Nephron progenitor cell (in vitro differentiated cells): Measurements from ENCODE around the gene GRIA1.

Experiments
- DNase-seq: peaks from one replicate; pipeline ENCODE4 v3.0.0; 2021
- H3K27ac Mint-ChIP-seq: 2 replicates; pipeline ENCODE4 v1.8.0; 2021; ENCODE audit warnings: mild to moderate bottlenecking, moderate library complexity, mixed read lengths
- H3K27me3 Mint-ChIP-seq: 2 replicates; pipeline ENCODE4 v1.8.0; 2021; ENCODE audit warnings: mild to moderate bottlenecking, low read depth, mixed read lengths; ENCODE audit not compliant: poor library complexity
- H3K36me3 Mint-ChIP-seq: 2 replicates; pipeline ENCODE4 v1.8.0; 2021; ENCODE audit warnings: low read depth, mixed read lengths
- H3K4me1 Mint-ChIP-seq: 2 replicates; pipeline ENCODE4 v1.8.0; 2021; ENCODE audit warnings: mixed read lengths
- H3K4me3 Mint-ChIP-seq: 2 replicates; pipeline ENCODE4 v1.8.0; 2021; ENCODE audit warnings: mild to moderate bottlenecking, moderate library complexity, mixed read lengths
- H3K9me3 Mint-ChIP-seq: 2 replicates; pipeline ENCODE4 v1.8.0; 2021; ENCODE audit warnings: mild to moderate bottlenecking, moderate library complexity, mixed read lengths
- CTCF ChIP-seq: fragments of 200-600 bp; sonication (generic); IDR thresholded peaks from 2 replicates; pipeline ENCODE4 v1.5.0; 2021; ENCODE audit warnings: antibody characterized with exemption

GRIA1 gene

GRCh38 chr5:153490118-153491037 is at the start of gene GRIA1:
GRIA1 (plus strand) TSS chr5:153490670.
- Mint-ChIP-seq H3K27ac (no peak within 1 kb of the TSS), H3K27me3 (peaks cover 11% of the 10 kb centered on the region), H3K9me3 (no peaks in the 10 kb centered on the region), H3K4me3 (peak within 1 kb of the TSS; percentile 93), H3K36me3 (no peaks in the 10 kb centered on the region), H3K4me1 (peaks cover 50% of the 10 kb centered on the region)
- peak; percentile 49 for DNase-seq
- TF ChIP-seq CTCF: no peak

GRCh38 chr5:153445875-153446579 is 44.4 kb upstream of the GRIA1 start:
- no peaks in the 10 kb centered on the region for H3K36me3 Mint-ChIP-seq
- peaks cover 3% of the 10 kb centered on the region for H3K27me3 Mint-ChIP-seq
- H3K4me1 Mint-ChIP-seq: peaks cover 13% of the 10 kb centered on the region
- TF ChIP-seq CTCF: no peak
- no peaks in the 10 kb centered on the region for H3K9me3 Mint-ChIP-seq
- DNase-seq: no peak
- H3K27ac Mint-ChIP-seq: no peak overlapping the region
- H3K4me3 Mint-ChIP-seq: no peak overlapping the region

DNA sequence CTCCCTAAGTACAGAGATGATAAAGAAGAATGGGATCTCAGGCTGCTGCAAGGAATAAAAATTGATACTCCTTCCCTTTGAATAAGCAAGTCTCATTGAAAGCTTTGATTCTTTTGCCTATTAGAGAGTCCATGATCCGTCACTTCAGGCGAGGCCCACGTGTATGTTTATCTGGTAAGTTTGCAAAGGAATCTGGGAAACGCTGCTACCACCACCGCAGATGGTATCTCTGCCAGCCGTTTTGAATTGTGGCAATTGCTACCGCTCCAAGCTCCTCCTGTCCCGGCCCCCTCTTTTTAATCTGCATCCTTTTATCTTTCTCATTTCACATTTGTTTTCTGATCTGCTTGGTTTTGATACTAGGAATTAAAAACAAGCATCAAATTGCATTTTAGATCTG is 42.9 kb upstream of the GRIA1 start:
- Mint-ChIP-seq H3K9me3 (no peaks in the 10 kb centered on the region), H3K36me3 (no peaks in the 10 kb centered on the region), H3K4me3 (no peak overlapping the region), H3K4me1 (peaks cover 6% of the 10 kb centered on the region), H3K27me3 (peaks cover 3% of the 10 kb centered on the region), H3K27ac (no peak overlapping the region)
- TF ChIP-seq CTCF: no peak
- no peak for DNase-seq

DNA sequence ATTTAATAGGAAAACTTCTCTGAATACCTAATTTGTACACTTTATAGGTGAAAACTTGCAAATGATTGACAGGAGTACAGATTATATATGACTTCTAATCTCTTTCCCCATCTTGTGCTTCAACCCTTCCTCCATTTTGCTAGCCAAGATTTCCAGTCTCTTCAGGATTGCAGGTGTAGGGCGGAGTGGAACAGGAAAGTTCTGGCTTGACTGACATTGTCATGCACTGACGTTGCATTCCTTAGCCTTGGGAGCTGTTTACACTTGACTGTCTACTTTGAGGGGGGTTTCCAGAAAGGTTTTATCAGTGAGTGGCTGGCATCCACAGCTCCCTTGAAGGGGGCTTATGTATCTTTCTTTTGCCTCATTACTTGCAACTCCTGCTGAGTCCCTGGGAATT is 34.1 kb upstream of the GRIA1 start:
- no peak for TF ChIP-seq CTCF
- Mint-ChIP-seq H3K36me3 (no peaks in the 10 kb centered on the region), H3K4me1 (no peaks in the 10 kb centered on the region), H3K27ac (no peak overlapping the region), H3K27me3 (peaks cover 6% of the 10 kb centered on the region), H3K4me3 (no peak overlapping the region), H3K9me3 (no peaks in the 10 kb centered on the region)
- DNase-seq: no peak

- Mint-ChIP-seq H3K36me3 (no peaks in the 10 kb centered on the region), H3K4me3 (no peak overlapping the region), H3K27ac (no peak overlapping the region), H3K4me1 (no peaks in the 10 kb centered on the region), H3K27me3 (peaks cover 6% of the 10 kb centered on the region), H3K9me3 (no peaks in the 10 kb centered on the region)
- TF ChIP-seq CTCF: no peak
- DNase-seq: no peak
These were observed 33.5 kb upstream of the GRIA1 start for GRCh38 chr5:153456993-153457392.
